Right atrium auricular region (tissue), 2 donors: ENCODE data around the gene RAPGEF4. TPM values are rescaled to one million over a fixed set of nuclear protein-coding genes. Genes with fewer than 3 reads are reported as not detected.
"Not testable (repeated sequence)": the region's sequence is repeated elsewhere in the genome, so short reads cannot be mapped to it uniquely, and the experiment has no call there.

ENCODE experiments used
- DNase-seq: peaks from one replicate; pipeline ENCODE4 v3.0.0-alpha.2; 2019; ENCODE audit warnings: low spot score
- H3K27ac ChIP-seq, 2 donors: fragments of 200-600 bp; sonication (generic); 1 replicate in 1 of 2; 2 replicates in 1 of 2; pipeline ENCODE4 v1.5.1; 2016 to 2019
- H3K27me3 ChIP-seq, 2 donors: fragments of 200-600 bp; sonication (generic); one replicate each; pipeline versions ENCODE4 v1.5.1 to v1.6.0; 2017 to 2019
- H3K36me3 ChIP-seq: fragments of 200-600 bp; sonication (generic); one replicate; pipeline ENCODE4 v1.5.1; 2016
- H3K4me1 ChIP-seq, 2 donors: fragments of 200-600 bp; sonication (generic); one replicate each; pipeline versions ENCODE4 v1.5.1 to v1.6.0; 2017 to 2019
- H3K4me3 ChIP-seq, 2 donors: fragments of 200-600 bp; sonication (generic); 1 replicate in 1 of 2; 2 replicates in 1 of 2; pipeline ENCODE4 v1.5.1; 2017 to 2019; ENCODE audit warnings: mild to moderate bottlenecking in 1 of 2, moderate library complexity in 1 of 2
- H3K9me3 ChIP-seq, 2 donors: fragments of 200-600 bp; sonication (generic); one replicate each; pipeline ENCODE4 v1.5.1; 2019
- total RNA-seq, 2 donors: library from RNA; depleted of rRNA; stranded (reverse); fragments of >200 nt; gene quantifications; one replicate each; pipeline ENCODE4 v1.1.0, GENCODE V29; 2016
- TF ChIP-seq, protein P1 (sequence below), 2 donors: fragments of 200-600 bp; sonication (generic); IDR thresholded peaks; one replicate each; pipeline ENCODE4 v1.5.1; 2019; ENCODE audit warnings: antibody characterized with exemption in 2 of 2

RAPGEF4 gene
- total RNA-seq, 2 donors from 2014 or later = 6.2 to 14.1 TPM

DNA sequence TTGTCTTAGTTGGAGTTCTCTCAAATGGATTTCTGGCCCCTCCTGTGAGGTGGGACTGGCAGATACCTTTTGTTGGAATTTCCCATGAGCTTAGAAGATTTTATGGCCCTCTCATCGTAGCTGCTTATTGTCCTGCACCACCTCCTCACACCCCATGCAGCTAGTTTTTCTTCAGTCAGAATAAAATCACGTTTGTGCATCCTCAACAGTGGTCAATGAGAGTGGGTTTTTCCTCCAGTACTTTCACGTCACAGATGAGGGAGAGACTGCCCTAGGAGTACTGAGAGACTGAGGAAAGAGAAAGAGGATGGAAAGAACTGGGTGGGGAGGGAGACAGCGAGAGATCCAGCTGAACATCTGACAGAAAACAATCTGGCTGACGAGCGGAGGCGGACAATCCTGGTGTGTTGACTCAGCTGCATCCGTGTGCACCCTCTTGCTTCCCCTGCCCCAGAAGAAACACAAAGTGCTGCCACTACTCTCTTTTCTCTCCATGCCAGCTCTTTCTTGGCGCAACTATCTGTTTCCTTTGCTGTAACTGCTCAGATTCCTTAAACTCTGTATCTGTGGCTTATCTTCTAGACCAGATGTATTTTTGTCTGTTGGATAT, 7.4 kb downstream of the RAPGEF4 start:
- Histone ChIP-seq H3K4me3 (no peak overlapping the region), H3K36me3 (no peaks in the 10 kb centered on the region), H3K27me3 (no peaks in the 10 kb centered on the region), H3K4me1 (no peaks in the 10 kb centered on the region), H3K27ac (no peak overlapping the region), H3K9me3 (peaks cover 0 to 9% of the 10 kb centered on the region in 2 donors)
- DNase-seq = no peak
- TF ChIP-seq, protein P1, sequence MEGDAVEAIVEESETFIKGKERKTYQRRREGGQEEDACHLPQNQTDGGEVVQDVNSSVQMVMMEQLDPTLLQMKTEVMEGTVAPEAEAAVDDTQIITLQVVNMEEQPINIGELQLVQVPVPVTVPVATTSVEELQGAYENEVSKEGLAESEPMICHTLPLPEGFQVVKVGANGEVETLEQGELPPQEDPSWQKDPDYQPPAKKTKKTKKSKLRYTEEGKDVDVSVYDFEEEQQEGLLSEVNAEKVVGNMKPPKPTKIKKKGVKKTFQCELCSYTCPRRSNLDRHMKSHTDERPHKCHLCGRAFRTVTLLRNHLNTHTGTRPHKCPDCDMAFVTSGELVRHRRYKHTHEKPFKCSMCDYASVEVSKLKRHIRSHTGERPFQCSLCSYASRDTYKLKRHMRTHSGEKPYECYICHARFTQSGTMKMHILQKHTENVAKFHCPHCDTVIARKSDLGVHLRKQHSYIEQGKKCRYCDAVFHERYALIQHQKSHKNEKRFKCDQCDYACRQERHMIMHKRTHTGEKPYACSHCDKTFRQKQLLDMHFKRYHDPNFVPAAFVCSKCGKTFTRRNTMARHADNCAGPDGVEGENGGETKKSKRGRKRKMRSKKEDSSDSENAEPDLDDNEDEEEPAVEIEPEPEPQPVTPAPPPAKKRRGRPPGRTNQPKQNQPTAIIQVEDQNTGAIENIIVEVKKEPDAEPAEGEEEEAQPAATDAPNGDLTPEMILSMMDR (IDR thresholded peaks at IDR 0.05) = no peak

DNA sequence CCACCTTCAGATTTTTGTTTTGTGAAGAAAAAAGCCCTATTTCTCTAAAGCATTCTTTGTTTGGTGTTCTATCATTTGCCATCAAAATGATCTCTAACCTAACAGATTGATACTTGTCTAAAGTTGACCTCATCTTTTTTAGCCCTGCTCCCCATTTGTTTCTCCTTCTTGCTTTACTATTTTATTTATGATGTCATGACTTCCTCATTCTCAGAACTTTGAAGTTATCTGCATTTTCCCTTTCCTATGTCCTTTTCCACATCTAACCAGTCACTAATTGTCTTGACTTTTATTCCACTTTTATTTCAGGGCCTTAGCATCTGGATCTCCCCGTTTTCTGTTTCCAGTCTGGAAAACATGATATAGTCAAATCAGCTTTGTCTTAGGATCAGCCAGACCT, 8.3 kb downstream of the RAPGEF4 start:
- Histone ChIP-seq H3K36me3 (no peaks in the 10 kb centered on the region), H3K4me3 (no peak overlapping the region), H3K27ac (no peak overlapping the region), H3K27me3 (no peaks in the 10 kb centered on the region), H3K4me1 (no peaks in the 10 kb centered on the region), H3K9me3 (peaks cover 0 to 9% of the 10 kb centered on the region in 2 donors)
- TF ChIP-seq, protein P1 (IDR thresholded peaks at IDR 0.05) = no peak
- DNase-seq = no peak

DNA sequence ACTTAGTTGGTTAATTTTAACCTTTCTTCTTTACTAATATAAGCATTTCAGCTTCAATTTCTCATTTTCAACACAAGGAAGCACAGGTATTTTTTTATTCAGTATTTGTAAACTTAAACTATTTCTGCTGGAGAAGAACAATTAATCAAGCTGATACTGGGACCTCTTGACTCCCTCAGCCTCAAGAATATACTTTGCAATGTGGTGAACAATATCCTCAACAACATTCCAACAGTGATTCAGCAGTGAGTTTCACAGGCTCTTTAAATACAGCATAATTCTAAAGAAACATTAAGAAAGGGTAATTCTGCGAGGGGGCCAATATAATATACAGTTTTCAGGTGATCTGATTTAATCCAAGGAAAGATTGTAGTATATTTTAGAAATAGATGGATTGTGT, 10.0 kb downstream of the RAPGEF4 start:
- Histone ChIP-seq H3K36me3 (no peaks in the 10 kb centered on the region), H3K4me3 (no peak overlapping the region), H3K9me3 (peaks cover 0 to 9% of the 10 kb centered on the region in 2 donors), H3K27ac (no peak overlapping the region), H3K4me1 (no peaks in the 10 kb centered on the region), H3K27me3 (no peaks in the 10 kb centered on the region)
- no peak for DNase-seq
- TF ChIP-seq, protein P1 (IDR thresholded peaks at IDR 0.05) = no peak

DNA sequence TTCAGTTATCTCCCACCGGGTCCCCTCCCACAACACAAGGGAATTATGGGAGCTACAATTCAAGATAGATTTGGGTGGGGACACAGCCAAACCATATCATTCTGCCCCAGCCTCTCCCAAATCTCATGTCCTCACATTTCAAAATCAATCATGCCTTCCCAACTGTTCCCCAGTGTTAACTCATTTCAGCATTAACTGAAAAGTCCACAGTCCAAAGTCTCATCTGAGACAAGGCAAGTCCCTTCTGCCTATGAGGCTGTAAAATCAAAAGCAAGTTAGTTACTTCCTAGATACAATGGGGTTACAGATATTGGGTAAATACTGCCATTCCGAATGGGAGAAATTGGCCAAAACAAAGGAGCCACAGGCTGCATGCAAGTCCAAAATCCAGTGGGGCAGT, 12.9 kb downstream of the RAPGEF4 start:
- H3K36me3 ChIP-seq, H3K4me1 ChIP-seq, H3K9me3 ChIP-seq: not testable (repeated sequence)

DNA sequence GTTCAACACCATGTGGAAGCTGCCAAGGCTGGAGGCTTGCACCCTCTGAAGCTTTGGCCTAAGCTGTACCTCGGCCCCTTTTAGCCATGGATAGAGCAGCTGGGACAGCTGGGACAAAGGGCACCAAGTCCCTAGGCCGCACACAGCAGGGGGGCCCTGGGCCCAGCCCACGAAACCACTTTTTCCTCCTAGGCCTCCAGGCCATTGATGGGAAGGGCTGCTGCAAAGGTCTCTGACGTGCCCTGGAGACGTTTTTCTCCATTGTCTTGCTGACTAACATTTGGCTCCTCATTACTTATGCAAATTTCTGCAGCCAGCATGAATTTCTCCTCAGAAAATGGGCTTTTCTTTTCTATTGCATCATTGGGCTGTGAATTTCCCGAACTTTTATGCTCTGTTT, 13.7 kb downstream of the RAPGEF4 start:
- TF ChIP-seq, protein P1 (IDR thresholded peaks at IDR 0.05) = no peak
- Histone ChIP-seq H3K9me3 (peaks cover 0 to 2% of the 10 kb centered on the region in 2 donors), H3K4me1 (no peaks in the 10 kb centered on the region), H3K4me3 (no peak overlapping the region), H3K27ac (no peak overlapping the region), H3K36me3 (no peaks in the 10 kb centered on the region), H3K27me3 (no peaks in the 10 kb centered on the region)
- no peak for DNase-seq

More for the DNA sequence above, 12.9 kb downstream of the RAPGEF4 start:
- not testable (repeated sequence) for H3K4me3 ChIP-seq, H3K27ac ChIP-seq, DNase-seq, H3K27me3 ChIP-seq

DNA sequence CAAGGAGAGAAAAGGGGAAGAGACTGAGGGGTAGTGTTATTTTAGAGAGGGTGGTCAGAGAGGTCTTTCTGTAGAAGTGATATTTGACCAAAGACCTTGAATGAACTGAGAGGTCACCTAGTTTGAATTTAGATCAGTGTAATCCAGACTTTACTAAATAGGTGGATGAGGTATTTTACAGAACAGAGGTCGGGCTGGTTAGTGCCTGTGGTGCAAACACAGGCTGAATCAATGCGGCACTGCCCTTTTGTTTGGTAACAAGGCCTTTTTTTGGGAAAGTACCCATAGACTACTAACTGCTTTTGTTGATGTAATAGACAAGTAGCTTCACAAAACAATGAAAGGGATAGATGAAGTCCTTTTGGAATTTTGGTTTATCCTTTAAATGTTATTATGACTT, 15.9 kb downstream of the RAPGEF4 start:
- H3K9me3 ChIP-seq = no peaks in the 10 kb centered on the region
- no peak overlapping the region for H3K4me3 ChIP-seq
- DNase-seq = no peak
- TF ChIP-seq, protein P1 (IDR thresholded peaks at IDR 0.05) = no peak
- H3K4me1 ChIP-seq = no peaks in the 10 kb centered on the region
- H3K27me3 ChIP-seq = no peaks in the 10 kb centered on the region
- H3K27ac ChIP-seq = no peak overlapping the region
- H3K36me3 ChIP-seq = no peaks in the 10 kb centered on the region
